ENCODE results near the gene SRGAP3.

Gene SRGAP3

DNA sequence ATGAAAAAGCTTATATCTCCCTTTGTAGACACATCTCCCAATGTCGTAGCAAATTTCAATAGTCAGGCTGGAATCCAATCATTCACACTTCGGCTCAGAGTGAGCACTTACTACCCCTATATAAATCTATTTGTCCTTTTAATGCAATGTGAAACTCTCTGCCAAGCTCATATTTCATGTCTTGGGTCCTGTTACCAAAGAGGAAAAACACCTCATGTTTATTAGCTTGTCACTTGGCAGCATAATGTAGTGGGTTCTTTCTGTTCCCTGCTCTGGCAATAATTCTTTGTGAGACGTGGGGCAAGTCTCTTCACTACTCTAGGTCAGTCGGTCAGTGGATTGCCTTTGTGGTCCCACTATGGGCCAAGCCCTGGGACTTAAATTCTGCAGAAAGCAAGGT lies 107.1 kb downstream of the SRGAP3 start:
- DNase-seq (ENCODE audit: low read depth): no peak

DNA sequence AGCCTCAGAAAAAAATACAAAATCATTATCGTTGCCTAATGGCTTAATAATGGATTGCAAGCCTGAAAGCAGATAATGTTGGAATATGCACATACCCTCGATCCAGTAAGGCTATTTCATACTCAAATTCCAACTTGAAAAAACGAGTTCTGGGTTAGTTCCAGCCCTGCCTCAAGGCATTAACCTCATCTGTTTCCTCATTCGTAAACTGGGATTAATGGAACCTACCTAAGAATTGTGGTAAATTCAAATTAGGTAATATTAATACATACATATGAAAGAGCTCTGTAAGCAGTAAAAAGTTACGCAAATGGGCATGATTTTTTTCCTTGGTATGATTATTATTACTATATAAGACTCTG lies 107.5 kb downstream of the SRGAP3 start:
- DNase-seq (ENCODE audit: low read depth): no peak

GRCh38 chr3:9139366-9139765 lies 110.1 kb downstream of the SRGAP3 start:
- DNase-seq (ENCODE audit: low read depth): no peak

GRCh38 chr3:9137676-9138075 lies 111.8 kb downstream of the SRGAP3 start:
- DNase-seq (ENCODE audit: low read depth): no peak

DNA sequence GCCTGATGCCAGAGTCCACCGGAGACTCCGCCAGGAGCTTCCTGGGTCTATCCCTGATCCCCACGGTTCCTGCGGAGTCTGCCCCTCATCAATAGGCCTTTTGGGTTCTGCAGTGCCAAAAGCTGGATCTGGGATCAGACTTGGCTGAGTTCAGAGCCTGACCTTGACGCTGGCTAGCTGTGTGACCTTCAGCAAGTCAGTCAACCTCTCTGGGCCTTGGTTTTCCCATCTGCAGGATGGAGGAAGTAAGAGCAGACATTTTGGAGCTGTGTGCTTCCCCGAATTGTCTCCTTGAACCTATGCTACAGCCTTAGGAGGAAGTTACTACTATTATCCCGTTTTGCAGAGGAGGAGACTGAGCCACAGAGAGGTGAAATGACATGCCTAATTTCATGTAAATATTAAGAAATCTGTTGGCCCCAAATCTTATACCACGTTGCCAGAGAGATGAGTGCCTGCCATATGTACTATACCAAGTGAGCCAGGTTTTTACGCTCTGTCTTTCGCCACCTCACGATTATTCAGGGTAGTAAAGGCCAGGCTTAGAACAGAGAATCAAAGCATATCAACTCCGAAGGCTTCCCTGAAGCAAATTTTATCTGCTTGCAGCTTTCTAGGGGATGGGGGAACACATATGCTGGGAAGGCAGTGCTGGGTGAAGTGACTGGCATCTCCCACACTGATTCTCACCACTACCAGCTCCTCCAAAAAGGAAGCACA lies 112.5 kb downstream of the SRGAP3 start:
- DNase-seq (ENCODE audit: low read depth): no peak

DNA sequence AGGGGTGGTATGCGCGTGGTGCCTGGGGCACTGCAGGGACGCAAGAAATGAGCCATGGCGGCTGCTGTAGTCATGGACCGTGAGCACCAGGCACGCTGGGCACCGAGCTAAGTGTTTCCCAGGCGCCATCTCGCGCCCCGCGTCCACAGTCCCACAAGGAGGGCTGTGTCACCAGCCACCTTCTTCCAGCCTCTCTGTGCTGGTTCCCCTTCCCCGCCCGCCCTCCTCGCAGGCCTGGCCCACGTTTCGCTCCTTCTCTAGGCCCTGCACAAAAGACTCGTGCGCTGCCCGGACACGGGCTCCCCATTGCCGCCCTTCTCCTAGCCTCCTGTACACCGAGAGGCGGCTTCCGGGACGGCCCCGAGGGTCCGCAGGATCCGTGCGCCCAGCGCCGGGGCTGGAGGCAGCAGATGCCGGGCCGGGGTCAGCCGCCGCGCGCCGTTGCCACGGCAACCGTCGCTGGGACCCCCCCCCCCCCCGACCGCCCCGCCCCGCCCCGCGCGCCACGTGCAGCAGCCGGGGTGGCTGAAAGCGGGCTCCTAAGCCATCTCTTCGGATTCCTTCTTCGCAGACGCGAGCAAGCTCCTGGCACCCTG lies 113.4 kb downstream of the SRGAP3 start:
- DNase-seq (ENCODE audit: low read depth): no peak

- no peak for DNase-seq (ENCODE audit: low read depth)
Observed at GRCh38 chr3:9135526-9135925, 113.9 kb downstream of the SRGAP3 start.

GRCh38 chr3:9133656-9134055 lies 115.8 kb downstream of the SRGAP3 start:
- DNase-seq (ENCODE audit: low read depth): no peak

GRCh38 chr3:9130345-9131305 lies 118.8 kb downstream of the SRGAP3 start:
- DNase-seq (ENCODE audit: low read depth): no peak

- no peak for DNase-seq (ENCODE audit: low read depth)
Observed at GRCh38 chr3:9129365-9129764, 120.1 kb downstream of the SRGAP3 start.

- no peak for DNase-seq (ENCODE audit: low read depth)
Observed at GRCh38 chr3:9125278-9125951, 124.0 kb downstream of the SRGAP3 start.

DNA sequence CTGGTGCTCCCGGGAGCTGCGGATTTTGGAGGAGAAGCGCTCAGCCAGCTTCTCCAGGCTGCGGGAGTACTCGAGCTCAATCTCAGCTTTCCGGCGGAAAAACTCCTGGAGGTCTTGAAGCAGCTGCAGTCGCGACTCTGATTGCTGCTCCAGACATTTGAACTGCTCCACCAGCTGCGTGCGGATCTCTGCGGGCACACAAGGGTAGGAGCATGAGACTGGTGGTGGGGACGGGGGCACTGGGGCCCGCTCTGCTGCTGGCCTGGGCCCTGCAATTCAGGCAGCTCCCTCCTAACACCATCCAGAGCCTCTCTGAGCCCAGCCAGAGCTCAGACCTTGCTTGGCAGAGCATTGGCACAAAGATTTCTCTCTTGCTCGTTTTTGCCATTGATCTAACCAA lies 124.7 kb downstream of the SRGAP3 start:
- DNase-seq (ENCODE audit: low read depth): no peak

DNA sequence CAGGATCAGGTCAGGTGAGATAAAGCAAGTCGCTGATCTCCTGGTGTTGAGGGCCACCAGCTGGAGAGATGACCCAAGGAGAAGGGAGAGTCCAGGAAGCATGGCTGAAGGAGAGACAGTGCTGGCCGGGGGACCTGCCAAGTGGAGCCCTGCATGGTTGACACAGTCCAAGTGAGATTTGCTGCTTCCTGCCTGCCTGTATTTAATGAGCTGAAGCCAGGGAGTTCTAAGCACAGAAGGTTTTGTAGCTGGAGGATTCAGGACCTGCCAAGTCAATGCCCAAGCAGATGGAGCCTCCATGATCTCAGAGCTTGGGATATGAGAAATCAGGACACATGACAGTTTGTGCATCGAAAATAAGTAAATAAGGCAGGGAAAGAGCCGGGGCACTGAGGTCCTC lies 125.6 kb downstream of the SRGAP3 start:
- no peak for DNase-seq (ENCODE audit: low read depth)

- no peak for DNase-seq (ENCODE audit: low read depth)
Observed at GRCh38 chr3:9122732-9123364, 126.6 kb downstream of the SRGAP3 start.

- DNase-seq (ENCODE audit: low read depth): no peak
Observed at GRCh38 chr3:9121366-9122001, 128.0 kb downstream of the SRGAP3 start.

GRCh38 chr3:9119331-9119730 lies 130.1 kb downstream of the SRGAP3 start:
- DNase-seq (ENCODE audit: low read depth): no peak

GRCh38 chr3:9118222-9118621 lies 131.2 kb downstream of the SRGAP3 start:
- no peak for DNase-seq (ENCODE audit: low read depth)

- no peak for DNase-seq (ENCODE audit: low read depth)
Observed at GRCh38 chr3:9117220-9117619, 132.2 kb downstream of the SRGAP3 start.

DNA sequence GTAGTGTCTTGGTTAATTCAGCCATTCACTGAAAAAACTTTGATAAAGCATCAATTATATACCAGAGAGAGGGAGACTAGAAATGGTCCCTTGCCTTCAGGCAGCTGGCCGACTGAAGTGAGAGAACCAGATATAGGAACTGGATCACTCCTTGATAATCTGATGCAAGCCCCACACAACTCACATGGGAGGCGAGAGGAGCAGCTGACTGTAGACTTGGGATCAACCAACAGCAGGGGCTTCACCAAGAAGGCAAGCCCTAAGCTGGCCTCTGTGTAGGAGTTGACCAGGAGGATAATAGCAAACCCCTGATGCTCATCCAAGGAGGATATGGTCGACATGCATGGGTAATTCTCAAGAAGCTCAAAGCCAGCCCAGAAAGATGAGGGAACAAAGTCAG lies 133.1 kb downstream of the SRGAP3 start:
- no peak for DNase-seq (ENCODE audit: low read depth)

- DNase-seq (ENCODE audit: low read depth): no peak
Observed at GRCh38 chr3:9115336-9115735, 134.1 kb downstream of the SRGAP3 start.

- DNase-seq (ENCODE audit: low read depth): no peak
Observed at GRCh38 chr3:9113040-9113439, 136.4 kb downstream of the SRGAP3 start.
